OCI-LY7 (cell line): ENCODE data around the gene BCL2L12.

Experiments
- EZH2phosphoT487 ChIP-seq: fragments of 200-600 bp; sonication (generic); IDR thresholded peaks from 2 replicates; pipeline ENCODE4 v1.6.1; 2018; ENCODE audit warnings: low read depth, borderline replicate concordance, mild to moderate bottlenecking, mixed run types, antibody characterized with exemption, low read length, moderate library complexity, mixed read lengths
- TF ChIP-seq, protein P1 (sequence below): fragments of 200-600 bp; sonication (generic); conservative IDR thresholded peaks from 2 replicates; pipeline ENCODE4 v1.5.1; 2014; ENCODE audit warnings: mild to moderate bottlenecking, antibody characterized with exemption, low read length, moderate library complexity, mixed read lengths

DNA sequence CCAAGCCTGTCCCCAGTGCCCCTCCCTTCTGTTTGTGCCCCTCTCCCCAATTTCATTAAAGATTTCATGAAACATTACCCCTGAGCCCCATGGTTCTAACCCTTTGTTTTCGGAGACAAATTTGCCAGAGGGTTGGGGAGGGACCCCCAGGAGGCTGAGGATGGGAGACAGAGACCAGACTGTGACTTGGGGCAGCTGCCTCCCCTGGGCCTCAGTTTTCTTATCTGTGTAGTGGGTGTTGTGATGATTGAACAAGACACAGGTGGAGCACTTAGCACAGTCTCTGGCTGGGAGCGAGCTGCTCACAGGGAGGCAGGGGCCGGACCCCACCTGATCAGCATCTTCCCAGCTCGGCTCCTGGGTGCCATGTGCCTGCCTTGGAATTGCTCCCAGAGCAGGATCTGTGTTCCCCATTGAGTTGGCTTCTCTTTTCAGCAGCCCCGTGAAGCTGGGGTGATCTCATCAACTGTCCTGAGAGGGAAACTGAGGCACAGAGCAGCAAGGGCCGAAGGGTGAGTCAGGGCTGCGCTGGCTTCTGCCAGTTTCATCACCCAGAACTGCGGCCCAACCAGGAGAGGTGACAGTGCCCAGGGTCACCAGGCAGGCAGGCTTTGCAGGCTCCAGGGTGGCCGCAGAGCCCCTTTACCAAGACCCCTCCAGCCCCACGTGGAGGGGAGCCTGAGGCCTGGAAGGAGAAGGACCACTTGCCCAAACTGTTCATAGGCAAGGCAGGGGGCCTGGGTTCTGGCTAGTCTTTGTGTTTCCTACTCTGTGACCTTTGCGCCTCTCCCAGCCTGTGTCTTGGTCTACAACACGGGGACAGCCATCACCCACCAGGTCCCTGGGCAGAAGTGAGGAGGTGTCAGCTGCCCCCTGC lies 6.9 kb upstream of the BCL2L12 start:
- TF ChIP-seq, protein P1, sequence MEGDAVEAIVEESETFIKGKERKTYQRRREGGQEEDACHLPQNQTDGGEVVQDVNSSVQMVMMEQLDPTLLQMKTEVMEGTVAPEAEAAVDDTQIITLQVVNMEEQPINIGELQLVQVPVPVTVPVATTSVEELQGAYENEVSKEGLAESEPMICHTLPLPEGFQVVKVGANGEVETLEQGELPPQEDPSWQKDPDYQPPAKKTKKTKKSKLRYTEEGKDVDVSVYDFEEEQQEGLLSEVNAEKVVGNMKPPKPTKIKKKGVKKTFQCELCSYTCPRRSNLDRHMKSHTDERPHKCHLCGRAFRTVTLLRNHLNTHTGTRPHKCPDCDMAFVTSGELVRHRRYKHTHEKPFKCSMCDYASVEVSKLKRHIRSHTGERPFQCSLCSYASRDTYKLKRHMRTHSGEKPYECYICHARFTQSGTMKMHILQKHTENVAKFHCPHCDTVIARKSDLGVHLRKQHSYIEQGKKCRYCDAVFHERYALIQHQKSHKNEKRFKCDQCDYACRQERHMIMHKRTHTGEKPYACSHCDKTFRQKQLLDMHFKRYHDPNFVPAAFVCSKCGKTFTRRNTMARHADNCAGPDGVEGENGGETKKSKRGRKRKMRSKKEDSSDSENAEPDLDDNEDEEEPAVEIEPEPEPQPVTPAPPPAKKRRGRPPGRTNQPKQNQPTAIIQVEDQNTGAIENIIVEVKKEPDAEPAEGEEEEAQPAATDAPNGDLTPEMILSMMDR: no peak
- no peak for TF ChIP-seq EZH2phosphoT487
